ENCODE measurements around the gene AUTS2. TPM values are rescaled to one million over a fixed set of nuclear protein-coding genes. Genes with fewer than 3 reads are reported as not detected.

Gene AUTS2
- total RNA-seq, 1 experiment from 2014 or later, result 42.1 TPM

- peaks cover 25% of the 10 kb centered on the region for H3K4me1 ChIP-seq (ENCODE audit: insufficient read depth, low read length, poor library complexity, severe bottlenecking)
- H3K4me3 ChIP-seq (ENCODE audit: low read depth, low read length, poor library complexity, severe bottlenecking), result no peak overlapping the region
- H3K27me3 ChIP-seq (replicated peaks; ENCODE audit: insufficient read depth, low read depth, low read length, poor library complexity), result no peaks in the 10 kb centered on the region
- no peak for TF ChIP-seq EZH2 (IDR thresholded peaks at IDR 0.05; ENCODE audit: borderline replicate concordance, low read depth, low read length, poor library complexity, severe bottlenecking)
- no TSS peak for BruUV-seq (replicated peaks)
- no peaks in the 10 kb centered on the region for H3K36me3 ChIP-seq (ENCODE audit: insufficient read depth, low read length, poor library complexity, severe bottlenecking)
- CTCF ChIA-PET, result no interaction called here
- no peak overlapping the region for H3K27ac ChIP-seq (ENCODE audit: low read depth, low read length, poor library complexity, severe bottlenecking)
- H3K9me3 ChIP-seq (ENCODE audit: low read depth, low read length, poor library complexity, severe bottlenecking), result no peaks in the 10 kb centered on the region
- intact Hi-C loops (cut with micrococcal nuclease; ENCODE audit: unreplicated experiment), result no loop called here
- DNase-seq (ENCODE audit: low spot score), result no peak
- POLR2A ChIA-PET (ENCODE audit: low non-redundant PET), result no interaction called here
These were observed 261.1 kb downstream of the AUTS2 start for GRCh38 chr7:69859342-69859741.

GRCh38 chr7:69860486-69860885 is 262.2 kb downstream of the AUTS2 start:
- intact Hi-C loops (cut with micrococcal nuclease; ENCODE audit: unreplicated experiment), result no loop called here
- no peaks in the 10 kb centered on the region for H3K36me3 ChIP-seq (ENCODE audit: insufficient read depth, low read length, poor library complexity, severe bottlenecking)
- no peak overlapping the region for H3K4me3 ChIP-seq (ENCODE audit: low read depth, low read length, poor library complexity, severe bottlenecking)
- BruUV-seq (replicated peaks), result no TSS peak
- TF ChIP-seq EZH2 (IDR thresholded peaks at IDR 0.05; ENCODE audit: borderline replicate concordance, low read depth, low read length, poor library complexity, severe bottlenecking) (no peak), CTCF (conservative IDR thresholded peaks at IDR 0.05; ENCODE audit: low read depth, low read length) (no peak)
- H3K9me3 ChIP-seq (ENCODE audit: low read depth, low read length, poor library complexity, severe bottlenecking), result no peaks in the 10 kb centered on the region
- H3K4me1 ChIP-seq (ENCODE audit: insufficient read depth, low read length, poor library complexity, severe bottlenecking), result peaks cover 30% of the 10 kb centered on the region
- ChIA-PET CTCF (no interaction called here), POLR2A (ENCODE audit: low non-redundant PET) (no interaction called here)
- H3K27ac ChIP-seq (ENCODE audit: low read depth, low read length, poor library complexity, severe bottlenecking), result no peak overlapping the region
- no peak for DNase-seq (ENCODE audit: low spot score)
- no peaks in the 10 kb centered on the region for H3K27me3 ChIP-seq (replicated peaks; ENCODE audit: insufficient read depth, low read depth, low read length, poor library complexity)

- Histone ChIP-seq H3K4me3 (ENCODE audit: low read depth, low read length, poor library complexity, severe bottlenecking) (no peak overlapping the region), H3K27ac (ENCODE audit: low read depth, low read length, poor library complexity, severe bottlenecking) (no peak overlapping the region), H3K9me3 (ENCODE audit: low read depth, low read length, poor library complexity, severe bottlenecking) (no peaks in the 10 kb centered on the region), H3K36me3 (ENCODE audit: insufficient read depth, low read length, poor library complexity, severe bottlenecking) (no peaks in the 10 kb centered on the region), H3K27me3 (replicated peaks; ENCODE audit: insufficient read depth, low read depth, low read length, poor library complexity) (no peaks in the 10 kb centered on the region), H3K4me1 (ENCODE audit: insufficient read depth, low read length, poor library complexity, severe bottlenecking) (peaks cover 30% of the 10 kb centered on the region)
- no TSS peak for BruUV-seq (replicated peaks)
- POLR2A ChIA-PET (ENCODE audit: low non-redundant PET), result no interaction called here
- no peak for TF ChIP-seq CTCF (conservative IDR thresholded peaks at IDR 0.05; ENCODE audit: low read depth, low read length)
- TF ChIP-seq EZH2 (IDR thresholded peaks at IDR 0.05; ENCODE audit: borderline replicate concordance, low read depth, low read length, poor library complexity, severe bottlenecking), result no peak
- intact Hi-C loops (cut with micrococcal nuclease; ENCODE audit: unreplicated experiment), result no loop called here
- no peak for DNase-seq (ENCODE audit: low spot score)
- CTCF ChIA-PET, result no interaction called here
These were observed 262.8 kb downstream of the AUTS2 start for GRCh38 chr7:69860941-69861622.

Data from A673 (cell line).